HG03558 (cell line): Measurements from ENCODE around the gene MORF4L1.
"Not testable (repeated sequence)": the region's sequence is repeated elsewhere in the genome, so short reads cannot be mapped to it uniquely, and the experiment has no call there.

Source experiments
- ATAC-seq: cut with Tn5 transposase; IDR thresholded peaks from one replicate; pipeline ENCODE4 v1.9.1; 2021; ENCODE audit warnings: moderate number of reproducible peaks; ENCODE audit not compliant: unreplicated experiment; ENCODE audit errors: extremely low read depth

MORF4L1 gene

GRCh38 chr15:78898540-78898939 is 25.9 kb downstream of the MORF4L1 start:
- ATAC-seq, result no peak

DNA sequence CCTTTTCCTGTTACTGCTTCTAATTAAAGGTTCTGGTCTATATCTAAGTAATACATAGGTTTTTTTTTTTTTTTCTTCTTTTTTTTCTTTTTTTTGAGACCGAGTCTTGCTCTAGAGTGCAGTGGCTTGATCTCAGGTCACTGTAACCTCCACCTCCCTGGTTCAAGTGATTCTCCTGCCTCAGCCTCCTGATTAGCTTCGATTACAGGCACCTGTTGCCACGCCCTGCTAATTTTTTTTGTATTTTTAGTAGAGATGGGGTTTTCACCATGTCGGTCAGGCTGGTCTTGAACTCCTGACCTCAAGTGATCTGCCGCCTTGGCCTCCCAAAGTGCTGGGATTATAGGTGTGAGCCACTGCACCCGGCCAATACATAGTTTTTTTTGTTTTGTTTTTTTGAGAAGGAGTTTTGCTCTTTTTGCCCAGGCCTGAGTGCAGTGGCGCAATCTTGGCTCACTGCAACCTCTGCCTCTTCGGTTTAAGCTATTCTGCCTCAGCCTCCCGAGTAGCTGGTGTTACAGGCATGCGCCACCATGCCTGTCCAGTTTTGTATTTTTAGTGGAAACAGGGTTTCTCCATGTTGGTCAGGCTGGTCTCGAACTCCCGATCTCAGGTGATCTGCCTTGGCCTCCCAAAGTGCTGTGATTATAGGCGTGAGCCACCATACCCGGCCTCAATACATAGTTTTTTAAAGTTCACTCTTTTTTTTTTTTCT is 28.3 kb downstream of the MORF4L1 start:
- ATAC-seq, result not testable (repeated sequence)

GRCh38 chr15:78902281-78903032 is 29.8 kb downstream of the MORF4L1 start:
- not testable (repeated sequence) for ATAC-seq

- no peak for ATAC-seq
Measured at GRCh38 chr15:78904599-78905358, 32.1 kb downstream of the MORF4L1 start.

DNA sequence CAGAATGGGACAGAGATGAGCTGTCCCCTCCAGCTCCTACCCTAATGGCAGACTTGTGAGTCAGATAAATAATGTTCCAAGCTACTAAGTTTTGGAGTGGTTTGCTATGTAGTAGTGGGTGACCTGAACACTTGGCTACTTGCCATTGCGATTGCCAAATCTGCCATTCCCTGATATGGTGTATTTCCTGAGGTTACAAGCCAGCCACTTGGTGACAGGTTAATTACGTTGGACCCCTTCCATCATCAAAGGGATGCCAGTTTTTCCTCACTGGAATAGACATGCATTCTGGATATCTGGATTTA is 33.6 kb downstream of the MORF4L1 start:
- ATAC-seq, result no peak

DNA sequence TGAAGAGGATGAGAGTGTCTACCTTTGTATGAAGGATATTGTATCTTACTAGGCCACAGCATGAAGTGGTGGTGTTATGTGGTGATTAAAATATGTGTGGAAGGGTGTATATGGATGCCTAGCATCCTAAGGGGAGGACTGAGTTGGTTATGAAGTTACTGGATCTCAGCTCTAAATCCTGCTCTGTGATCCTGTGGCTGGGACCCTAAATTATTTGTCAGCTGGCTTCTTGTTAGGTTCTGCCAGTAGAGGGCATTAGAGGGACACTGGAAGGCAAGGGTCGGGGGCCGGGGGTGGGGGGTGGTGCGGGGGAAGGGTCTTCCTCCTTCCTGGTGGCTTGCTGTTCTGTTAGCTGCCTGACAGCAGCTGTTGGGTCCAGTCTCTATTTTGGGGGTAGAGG is 34.9 kb downstream of the MORF4L1 start:
- no peak for ATAC-seq

- no peak for ATAC-seq
Measured at GRCh38 chr15:78909160-78909695, 36.5 kb downstream of the MORF4L1 start.

GRCh38 chr15:78909791-78910228 is 37.1 kb downstream of the MORF4L1 start:
- ATAC-seq, result no peak

DNA sequence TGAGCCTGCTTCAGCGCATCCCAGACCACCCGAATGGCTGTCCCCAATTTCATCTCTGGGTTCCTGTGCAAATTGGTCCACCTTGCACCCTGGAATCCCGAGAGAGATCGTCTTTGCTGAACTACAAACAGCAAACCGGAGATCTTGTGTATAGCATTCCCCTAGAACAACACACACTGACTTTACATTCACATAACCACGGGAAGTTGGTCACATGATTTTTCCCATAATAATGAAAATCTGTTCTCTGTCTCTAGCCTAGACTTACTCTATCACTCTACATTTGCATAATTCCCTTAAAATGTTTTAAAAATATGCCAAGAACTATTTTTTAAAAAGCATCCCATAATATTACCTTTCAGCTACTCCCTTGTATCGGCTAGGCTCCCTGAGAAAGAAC is 37.6 kb downstream of the MORF4L1 start:
- ATAC-seq, result no peak

- ATAC-seq, result no peak
Measured at GRCh38 chr15:78912316-78912715, 39.6 kb downstream of the MORF4L1 start.

- ATAC-seq, result no peak
Measured at GRCh38 chr15:78913012-78913411, 40.3 kb downstream of the MORF4L1 start.

- ATAC-seq, result no peak
Measured at GRCh38 chr15:78914027-78914764, 41.5 kb downstream of the MORF4L1 start.

DNA sequence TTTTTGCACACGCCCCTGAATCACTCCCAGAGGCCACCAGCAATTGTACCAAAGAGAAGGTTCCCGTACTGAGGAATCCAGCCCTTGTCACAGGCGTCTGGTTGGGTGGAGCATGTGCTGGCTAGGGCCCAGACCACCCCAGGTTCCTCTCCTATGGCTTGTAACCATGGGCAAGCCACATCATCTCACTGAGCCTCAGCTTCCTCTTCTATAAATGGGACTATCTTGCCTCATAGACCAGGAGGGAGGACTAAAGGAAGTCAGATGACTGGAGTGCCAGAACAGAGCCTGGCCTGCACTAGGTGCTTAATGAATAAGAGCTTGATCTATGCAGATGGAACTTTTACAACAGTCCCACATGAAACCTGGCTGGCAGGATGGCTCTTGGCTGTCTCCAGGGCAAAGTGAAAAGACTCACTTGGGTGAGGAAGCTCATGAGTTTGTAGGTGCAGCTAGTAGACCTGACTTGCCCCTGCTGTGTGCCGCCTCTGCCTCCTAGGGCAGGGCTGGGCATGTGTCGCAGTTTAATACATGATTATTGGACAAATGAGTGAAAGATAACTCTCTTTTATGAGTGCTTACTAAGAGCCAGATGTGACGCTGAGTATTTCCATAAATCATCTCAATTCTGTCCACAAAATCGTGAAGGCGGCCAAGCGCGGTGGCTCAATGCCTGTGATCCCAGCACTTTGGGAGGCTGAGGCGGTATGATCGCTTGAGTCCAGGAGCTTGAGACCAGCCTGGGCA is 42.8 kb downstream of the MORF4L1 start:
- ATAC-seq, result no peak

- ATAC-seq, result no peak
Measured at GRCh38 chr15:78916088-78916487, 43.4 kb downstream of the MORF4L1 start.

- ATAC-seq, result no peak
Measured at GRCh38 chr15:78917888-78918287, 45.2 kb downstream of the MORF4L1 start.

GRCh38 chr15:78921517-78921916 is 48.8 kb downstream of the MORF4L1 start:
- no peak for ATAC-seq

DNA sequence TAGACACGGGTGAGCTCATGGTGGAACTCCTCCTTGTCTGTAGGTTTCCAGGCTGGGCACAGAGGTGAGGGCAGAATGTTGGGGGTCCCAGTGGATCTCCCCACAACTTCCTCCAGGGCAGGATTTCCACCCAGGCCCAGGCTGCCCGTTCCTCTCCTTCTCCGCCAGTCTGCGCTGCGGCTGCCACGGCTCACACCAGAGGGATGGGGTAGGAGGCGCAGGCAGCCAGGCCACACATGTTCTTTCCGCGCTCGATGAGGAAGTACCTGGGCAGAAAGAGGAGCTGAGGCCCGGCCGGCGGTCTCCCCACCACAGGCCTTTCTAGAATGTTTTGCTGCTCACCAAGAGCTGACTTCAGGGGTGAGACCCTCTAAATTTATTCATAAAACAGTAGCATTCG is 49.2 kb downstream of the MORF4L1 start:
- no peak for ATAC-seq

- no peak for ATAC-seq
Measured at GRCh38 chr15:78922527-78922926, 49.8 kb downstream of the MORF4L1 start.

- no peak for ATAC-seq
Measured at GRCh38 chr15:78923015-78923414, 50.3 kb downstream of the MORF4L1 start.
